GM19240 (cell line): ENCODE data around the gene LARP1.
"Not testable (repeated sequence)": the region's sequence is repeated elsewhere in the genome, so short reads cannot be mapped to it uniquely, and the experiment has no call there.

ENCODE experiments used
- DNase-seq: peaks from one replicate; pipeline ENCODE4 v3.0.0; 2011; ENCODE audit warnings: low spot score; ENCODE audit not compliant: insufficient read length

Gene LARP1

DNA sequence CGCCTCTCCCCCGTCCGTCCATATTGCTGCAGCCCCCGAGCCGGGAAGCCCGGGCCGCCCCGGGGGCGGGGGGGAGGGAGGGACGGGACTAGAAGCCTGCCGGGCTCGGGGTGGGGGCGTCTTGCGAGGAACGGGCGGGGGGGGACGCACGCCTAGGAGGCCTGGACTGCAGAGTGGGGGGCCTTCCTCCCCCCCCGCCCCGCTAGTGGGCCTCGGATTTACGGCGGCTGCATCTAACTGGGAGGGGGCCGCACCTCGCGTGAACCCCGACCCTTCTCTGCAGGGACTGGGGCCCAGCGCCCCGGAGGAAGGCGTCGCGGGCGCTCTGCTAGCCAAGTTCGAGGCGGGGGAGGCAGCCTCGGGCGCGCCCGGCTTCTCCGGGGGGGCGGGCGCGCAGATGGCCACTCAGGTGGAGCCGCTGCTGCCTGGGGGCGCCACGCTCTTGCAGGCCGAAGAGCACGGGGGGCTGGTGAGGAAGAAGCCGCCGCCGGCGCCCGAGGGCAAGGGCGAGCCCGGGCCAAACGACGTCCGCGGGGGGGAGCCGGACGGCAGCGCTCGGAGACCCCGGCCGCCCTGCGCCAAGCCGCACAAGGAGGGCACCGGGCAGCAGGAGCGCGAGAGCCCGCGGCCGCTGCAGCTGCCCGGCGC, at the start of gene LARP1:
TSS of gene LARP1 (plus strand) at position 17 of the 648 bp plus-strand sequence. CDS start at position 398, 381 bp downstream.
- DNase-seq: no peak

DNA sequence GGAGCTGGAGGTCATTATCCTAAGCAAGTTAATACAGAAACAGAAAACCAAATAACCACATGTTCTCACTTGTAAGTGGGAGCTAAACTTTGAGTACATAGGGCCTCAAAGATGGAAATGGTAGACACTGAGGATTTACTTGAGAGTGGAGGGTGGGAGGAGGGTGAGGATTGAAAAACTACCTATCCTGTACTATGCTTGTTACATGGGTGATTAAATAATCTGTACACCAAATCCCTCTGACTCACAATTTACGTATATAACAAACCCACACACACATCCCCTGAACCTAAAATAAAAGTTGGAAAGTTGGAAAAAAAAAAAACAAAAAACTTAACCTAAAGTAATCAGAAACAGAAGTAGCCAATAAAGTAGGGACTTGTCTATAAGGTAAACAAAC, 48.8 kb upstream of the LARP1 start:
- no peak for DNase-seq

DNA sequence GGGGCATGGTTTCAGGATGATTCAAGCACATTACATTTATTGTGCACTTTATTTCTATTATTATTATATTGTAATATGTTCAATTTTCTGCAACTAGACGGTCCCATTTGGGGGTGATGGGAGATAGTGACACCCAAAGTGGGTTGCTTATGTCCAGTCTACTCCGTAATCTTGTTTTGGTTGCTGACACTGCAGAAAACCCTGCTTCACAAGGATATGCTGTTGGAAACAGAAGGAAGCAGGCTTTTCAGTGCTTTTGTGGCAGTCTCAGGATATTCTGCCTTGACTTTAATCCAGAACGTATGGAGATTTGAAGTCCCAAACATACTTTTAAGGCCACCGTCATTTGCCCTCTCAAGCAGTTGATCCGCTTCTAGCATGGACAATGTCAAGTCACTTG, 47.5 kb upstream of the LARP1 start:
- DNase-seq: no peak

DNA sequence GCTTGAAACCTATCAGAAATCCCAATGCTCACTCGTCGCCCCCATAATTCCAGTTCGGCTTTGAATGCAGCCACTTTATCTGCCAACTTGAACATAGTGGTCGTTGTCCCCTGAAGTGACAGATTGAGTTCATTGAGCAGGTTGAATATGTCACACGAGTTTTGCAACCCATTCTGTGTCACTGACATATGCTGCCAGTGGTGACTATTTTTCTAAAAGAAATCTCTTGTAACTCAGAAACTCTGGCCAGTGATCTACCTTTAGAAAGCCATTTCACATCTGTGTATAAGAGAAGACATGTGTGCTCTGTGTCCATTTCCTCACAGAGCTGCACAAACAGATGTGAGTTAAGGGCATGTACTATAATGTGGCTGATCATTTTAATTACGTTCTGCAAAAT, 47.0 kb upstream of the LARP1 start:
- DNase-seq: no peak

DNA sequence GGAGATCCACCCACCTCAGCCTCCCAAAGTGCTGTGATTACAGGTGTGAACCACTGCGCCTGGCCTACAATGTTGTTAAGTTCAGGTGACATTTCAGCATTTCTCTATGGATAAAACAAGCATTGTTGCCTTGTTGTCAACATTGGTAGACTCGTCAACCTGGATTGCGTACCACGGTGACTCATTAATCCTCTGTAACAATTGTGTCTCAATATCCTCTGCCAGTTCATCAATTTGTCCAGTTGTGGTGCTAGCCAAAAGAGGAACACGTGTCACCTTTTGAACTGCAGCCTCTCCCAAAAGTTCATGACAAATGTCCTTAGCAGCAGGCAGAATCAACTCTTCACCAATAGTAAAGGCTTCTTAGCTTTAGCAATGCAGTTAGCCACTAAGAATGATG, 46.3 kb upstream of the LARP1 start:
- no peak for DNase-seq

DNA sequence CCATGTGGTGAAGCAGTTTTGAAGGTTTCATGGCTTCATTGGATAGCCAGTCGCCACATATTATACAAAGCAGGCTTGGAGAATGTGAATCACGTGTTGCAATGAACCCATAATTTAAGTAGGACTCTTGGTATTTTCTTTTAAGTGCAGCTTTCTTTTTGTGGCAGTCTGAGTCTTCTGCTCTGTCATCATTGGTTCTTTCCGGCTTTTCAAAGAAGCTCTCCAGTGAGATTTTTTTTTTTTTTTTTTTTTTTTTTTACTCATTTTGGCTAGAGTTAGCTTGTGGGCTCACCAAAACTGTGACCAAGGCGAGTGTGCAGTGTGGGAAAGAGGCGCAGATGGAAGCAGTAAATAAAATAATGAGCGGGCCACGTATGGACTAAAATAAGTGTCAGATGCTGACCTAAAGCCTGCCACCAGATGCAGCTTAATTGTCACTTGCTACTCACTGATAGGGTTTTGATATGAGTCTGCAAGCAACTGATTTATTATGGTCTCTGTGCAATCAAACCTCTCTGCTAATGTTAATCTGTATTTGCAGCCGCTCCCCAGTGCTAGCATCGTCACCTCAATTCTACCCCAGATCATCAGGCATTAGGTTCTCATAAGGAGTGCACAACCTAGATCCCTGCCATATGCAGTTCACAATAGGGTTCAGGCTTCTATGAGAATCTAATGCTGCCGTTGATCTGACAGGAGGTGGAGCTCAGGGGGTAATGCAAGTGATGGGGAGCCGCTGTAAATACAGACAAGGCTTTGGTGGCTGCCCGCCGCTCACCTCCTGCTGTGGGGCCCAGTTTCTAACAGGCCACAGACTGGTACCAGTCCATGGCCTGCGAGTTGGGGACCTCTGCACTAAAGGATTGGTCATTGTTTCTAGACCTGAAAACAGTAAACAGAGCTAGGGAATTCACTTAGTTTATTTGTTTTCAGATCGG, 45.5 kb upstream of the LARP1 start:
- no peak for DNase-seq

DNA sequence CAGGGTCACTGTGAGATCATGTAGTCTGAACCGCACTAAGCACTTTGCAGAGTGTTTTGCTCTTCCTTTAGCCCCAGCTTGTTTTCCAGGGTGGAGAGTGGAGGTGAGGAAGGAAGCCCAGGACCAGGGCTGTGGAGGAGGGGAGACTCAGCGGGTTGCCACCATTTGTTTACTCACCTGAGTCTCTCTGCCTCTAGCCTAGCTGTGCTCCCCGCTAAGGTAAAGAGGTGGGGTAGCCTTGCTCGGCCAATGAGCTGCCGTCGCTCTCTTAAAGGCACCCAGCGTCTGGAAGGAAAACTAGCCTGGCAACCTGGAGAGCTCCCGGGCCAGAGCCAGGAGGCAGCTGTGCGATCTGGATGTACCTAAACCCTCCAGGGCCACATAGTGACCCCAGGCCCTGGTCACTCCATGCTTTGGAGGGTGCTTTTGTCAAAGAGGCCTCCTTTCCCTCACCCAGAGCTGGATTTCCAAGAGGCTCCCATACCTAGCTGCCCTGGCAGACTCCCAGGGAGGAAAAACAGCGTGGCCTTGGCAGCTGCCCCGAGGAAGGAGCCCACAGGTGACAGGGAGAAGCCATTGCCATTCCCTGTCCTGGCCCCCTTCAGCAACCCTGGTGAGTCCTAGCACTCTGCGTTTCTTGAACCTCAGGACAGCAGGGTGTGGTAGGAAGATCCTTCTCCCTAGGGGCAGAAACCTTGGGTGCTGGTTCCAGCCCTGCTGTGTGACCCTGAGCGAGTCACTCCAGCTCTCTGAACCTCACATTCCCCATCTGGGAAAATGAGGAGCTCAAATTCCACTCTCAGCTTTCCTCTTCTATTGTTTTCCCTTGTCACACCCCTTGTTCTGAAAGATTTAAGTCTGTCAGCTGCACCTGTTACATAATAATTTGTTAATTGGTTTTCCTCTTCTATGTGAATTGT, 42.4 kb upstream of the LARP1 start:
- DNase-seq: no peak

DNA sequence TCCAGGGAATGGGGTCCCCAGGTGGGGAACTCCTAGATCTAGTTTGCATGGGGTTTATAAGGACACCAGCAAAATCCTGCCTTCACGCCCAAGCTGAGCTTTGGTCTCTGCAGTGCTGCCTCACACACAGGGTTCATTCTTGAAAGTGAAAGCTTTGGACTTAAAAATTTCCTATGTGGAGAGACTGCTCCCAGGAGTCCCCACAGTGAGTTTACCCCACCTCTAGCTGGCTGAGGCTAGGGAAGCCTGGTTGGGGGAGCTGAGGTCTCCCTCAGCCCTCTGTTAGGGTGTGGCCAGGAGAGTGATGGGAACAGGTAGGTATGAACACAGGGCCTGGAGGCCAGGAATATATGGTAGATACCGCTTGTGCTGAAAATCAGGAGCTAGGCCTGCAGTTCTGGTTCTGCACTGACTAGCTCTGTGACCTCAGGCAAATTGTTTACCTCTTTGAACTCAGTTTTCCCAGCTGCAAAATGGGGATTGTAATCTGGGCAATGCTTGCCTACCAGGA, 41.5 kb upstream of the LARP1 start:
- DNase-seq: no peak

DNA sequence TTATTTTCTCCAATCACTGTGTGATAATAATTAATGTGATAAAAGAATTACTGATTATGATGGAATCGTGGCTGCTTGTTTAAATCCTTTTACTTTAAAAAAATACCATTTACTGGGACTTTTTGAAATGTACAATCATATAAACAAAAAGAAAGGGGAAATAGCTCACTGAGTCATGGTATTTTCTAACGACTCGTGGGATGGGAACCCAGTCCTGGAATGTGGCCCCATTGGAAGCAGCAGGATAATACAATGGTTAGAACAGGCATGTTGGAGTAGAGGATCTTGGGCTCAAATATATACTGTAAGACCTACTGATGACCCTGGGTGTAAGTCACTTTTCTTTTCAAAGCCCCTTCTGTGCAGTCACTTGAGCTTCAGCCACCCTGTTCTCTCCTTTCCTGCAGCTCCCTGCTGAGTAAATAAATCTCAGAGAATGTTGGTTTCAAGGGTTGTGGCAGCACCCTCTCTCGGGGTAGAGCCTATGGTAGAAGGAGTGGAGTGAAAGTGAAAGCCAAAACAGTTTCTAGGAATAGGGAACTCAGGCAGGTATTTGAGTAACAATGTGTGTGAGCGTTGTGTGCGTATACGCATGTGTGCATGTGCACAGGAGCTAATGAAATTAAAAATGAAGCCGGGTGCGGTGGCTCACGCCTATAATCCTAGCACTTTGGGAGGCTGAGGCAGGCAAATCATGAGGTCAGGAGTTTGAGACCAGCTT, 40.8 kb upstream of the LARP1 start:
- peak; percentile 50 for DNase-seq

DNA sequence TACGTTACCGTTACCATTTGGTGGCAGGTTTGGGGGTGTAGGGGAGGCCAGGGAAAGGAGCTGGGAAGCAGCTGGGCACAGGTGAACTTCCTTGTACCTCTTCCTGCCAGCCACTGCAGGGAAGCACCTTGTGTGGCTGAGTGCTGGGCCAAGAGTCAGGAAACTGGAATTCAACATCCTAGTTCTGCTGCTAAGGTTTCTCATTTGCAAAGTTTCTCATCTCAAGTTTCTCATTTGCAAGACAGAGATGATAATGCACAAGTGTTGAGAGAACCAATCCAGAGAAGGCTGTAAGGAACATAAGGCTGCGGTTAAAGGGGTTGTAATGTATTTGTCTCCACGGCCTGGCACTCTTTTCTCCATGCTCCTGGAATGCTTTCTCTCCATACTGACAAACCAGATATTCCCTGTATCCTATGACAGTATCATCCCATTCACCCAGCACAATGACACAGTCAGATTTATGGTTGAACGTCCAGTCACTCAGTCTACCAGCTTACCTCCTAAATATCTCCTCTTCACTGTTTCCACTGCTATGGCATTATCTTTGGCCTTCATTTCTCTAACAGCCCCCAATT, 33.6 kb upstream of the LARP1 start:
- DNase-seq: no peak

DNA sequence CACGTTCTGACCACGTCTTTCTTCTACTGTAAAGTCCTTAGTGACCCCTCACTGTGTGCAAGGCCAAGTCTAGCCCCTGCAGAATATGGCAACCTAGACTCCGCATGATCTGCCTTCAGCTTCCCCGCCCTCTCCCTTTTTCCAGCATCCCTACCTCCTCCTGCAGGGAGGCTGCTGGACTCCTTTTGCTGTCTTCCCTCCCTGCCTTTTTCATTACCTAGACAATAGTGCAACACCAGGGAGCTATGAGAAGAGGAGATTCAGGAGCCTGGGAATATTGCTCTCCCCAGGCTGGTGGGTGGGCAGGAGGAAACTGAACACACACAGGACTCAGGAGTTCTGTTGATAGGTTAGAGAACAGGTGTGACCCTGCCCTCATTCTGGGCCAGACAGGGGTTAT, 33.1 kb upstream of the LARP1 start:
- no peak for DNase-seq

DNA sequence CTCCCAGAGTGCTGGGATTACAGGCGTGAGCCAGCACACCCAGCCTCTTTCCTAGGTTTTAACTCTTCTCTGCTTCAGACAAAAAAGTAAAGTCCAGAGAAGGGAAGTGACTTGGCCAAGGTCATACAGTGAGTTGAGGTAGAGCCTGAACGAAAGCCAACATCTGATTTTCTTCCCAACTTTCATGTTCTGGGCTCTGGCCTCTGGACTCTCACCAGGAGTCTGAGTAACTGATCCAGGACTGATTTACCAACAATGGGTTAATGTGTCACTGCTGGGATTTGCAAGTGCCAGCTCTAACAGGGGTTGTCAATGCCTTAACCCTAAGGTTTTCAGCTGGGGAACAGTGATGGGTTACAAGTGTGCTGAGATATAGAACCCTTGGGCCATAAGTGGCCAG, 32.2 kb upstream of the LARP1 start:
- DNase-seq: no peak

DNA sequence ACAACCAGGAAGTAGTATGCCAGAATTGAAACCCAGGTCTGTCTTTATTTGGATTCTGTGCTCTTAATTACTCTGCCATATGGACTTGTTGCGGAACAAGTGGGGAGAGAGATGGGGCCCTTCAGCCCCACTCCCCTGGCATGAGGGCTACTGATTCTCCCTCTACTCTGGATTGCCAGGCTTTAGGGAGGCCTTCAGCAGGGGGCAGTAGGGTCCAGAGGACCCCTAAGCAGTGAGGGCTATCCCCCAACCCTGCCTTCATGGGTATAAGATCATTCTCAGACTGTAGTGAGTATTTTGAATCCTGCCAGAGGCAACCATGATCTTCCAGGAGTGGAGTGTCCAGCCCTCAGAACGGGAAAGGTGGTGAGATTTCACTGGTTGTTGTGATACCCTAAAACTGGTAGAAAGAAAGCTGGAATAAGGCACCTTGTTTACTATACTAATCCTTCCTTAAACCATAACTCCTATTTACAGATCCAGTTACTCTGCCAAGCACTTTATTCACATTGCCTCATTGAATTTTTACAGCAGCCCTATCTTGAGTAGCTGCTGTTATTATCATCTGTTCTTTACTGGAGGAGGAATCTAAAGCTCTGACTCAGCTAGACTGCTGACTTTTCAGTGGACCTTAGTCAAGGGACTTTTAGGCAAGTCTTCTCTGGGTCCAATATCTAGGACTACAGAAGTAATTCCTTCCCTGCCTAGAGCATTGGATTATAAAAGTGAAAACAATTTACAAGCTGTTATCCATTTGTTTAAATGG, 31.3 kb upstream of the LARP1 start:
- DNase-seq: no peak

DNA sequence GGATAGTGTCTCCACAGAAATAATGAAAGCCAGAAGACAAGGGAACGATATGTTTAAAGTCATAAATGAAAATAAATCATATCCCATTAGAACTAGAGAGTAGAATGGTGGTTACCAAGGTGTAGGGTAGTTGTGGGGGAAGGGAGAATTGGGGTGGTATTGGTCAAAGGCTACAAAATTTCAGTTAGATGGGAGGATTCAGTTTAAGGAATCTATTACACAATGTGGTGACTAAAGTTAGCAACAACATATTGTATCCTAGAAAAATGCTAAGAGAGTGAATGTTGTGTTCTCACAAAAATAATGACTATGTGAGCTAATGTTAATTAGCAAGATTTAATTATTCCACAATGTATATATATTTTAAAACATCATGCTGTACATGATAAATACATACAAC, 27.8 kb upstream of the LARP1 start:
- DNase-seq: no peak

DNA sequence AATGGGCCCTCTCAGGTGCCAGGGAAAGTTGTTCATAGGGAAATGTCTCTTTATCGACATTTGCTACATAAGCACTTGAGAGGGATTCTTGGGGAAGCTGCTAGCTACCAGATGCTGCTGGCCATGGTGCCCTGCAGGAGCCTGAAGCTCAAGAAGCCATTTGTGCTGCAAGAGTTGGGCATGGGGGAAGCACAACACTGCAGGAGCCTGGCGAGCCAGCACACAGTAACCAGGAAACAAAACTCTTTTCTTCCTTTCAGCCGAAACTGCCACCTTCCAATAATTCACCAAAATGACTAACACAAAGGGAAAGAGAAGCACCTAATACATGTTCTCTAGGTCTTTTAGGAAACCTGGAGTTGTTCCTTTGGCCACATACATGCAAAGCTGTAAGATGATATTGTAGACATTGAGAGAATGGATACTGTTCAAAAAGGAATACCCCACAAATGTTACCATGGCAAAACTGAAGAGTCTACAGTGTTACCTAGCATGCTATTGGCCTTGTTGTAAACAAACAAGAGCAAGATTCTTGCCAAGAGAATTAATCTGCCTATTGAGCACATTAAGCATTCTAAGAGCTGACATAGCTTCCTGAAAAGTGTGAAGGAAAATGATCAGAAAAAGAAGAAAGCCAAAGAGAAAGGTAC, 26.1 kb upstream of the LARP1 start:
- no peak for DNase-seq

DNA sequence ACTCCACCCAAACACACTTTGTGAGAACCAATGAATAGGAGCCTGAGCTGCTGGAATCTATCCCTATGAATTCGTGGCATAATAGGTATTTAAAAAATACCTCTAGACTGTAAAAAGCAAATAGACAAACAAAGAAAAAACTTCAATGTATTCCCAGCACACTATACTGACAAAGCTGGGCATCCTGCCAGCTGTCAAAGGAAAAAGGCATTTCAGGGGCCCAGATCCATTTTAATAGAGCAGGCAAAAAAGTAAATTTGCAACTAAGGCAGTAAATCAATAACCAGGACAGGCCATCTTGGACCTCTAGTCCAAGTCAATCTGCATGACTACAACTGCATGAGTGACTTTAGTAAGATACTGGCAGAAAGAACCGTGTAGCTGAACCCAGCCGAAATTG, 25.6 kb upstream of the LARP1 start:
- DNase-seq: no peak

DNA sequence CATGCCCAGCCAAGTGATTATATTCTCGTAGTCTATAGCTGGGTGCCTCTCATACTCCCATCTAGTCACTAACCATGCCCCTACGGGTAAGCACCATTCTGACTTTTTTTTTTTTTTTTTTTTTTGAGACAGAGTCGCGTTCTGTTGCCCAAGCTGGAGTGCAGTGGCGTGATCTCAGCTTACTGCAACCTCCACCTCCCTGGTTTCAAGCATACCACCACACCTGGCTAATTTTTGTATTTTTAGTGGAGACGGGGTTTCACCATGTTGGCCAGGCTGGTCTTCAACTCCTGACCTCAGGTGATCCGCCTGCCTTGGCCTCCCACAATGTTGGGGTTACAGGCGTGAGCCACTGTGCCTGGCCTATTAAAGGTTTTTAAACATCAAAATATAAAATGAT, 24.4 kb upstream of the LARP1 start:
- not testable (repeated sequence) for DNase-seq

DNA sequence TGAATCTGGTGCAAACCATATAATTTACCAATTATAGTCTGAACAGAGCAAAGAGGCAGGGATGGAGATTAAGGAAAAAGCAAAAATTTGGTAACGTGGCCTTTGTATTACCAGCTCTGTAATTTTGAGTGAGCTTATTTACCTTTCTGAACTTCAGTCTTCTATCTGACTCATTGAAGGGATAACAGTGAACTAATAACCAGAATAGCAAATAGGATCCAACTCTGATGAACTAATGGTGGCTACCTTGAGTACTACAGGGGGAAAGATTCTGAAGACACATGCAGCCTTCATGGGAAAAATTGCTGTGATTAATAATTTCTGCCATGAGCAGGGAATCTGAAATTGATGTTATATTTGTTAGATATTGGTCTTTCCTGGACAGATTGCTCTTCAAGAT, 23.0 kb upstream of the LARP1 start:
- DNase-seq: no peak
